HepG2 (cell line): ENCODE measurements around the gene TPPP2. TPM values are rescaled to one million over a fixed set of nuclear protein-coding genes. Genes with fewer than 3 reads are reported as not detected.
A peak's percentile ranks its signal among the peaks of the same experiment; 100 is the strongest.

Experiments
- HCFC1 ChIP-seq: fragments of 150-350 bp; IDR thresholded peaks from 2 replicates; pipeline ENCODE4 v1.6.1; 2014; ENCODE audit warnings: low read depth, low read length
- JDP2 ChIP-seq: sonication (generic); formaldehyde crosslinking; IDR thresholded peaks from 2 replicates; pipeline ENCODE4 v1.8.1; 2022; ENCODE audit warnings: missing genetic modification reagents, borderline replicate concordance
- NCOA2 ChIP-seq: sonication (generic); formaldehyde crosslinking; IDR thresholded peaks from 2 replicates; pipeline ENCODE4 v1.8.0; 2022; ENCODE audit warnings: inconsistent platforms
- PHF8 ChIP-seq: sonication (generic); formaldehyde crosslinking; IDR thresholded peaks from 2 replicates; pipeline ENCODE4 v1.5.0; 2020; ENCODE audit warnings: missing genetic modification reagents
- RFXAP ChIP-seq: sonication (generic); formaldehyde crosslinking; IDR thresholded peaks from 2 replicates; pipeline ENCODE4 v1.4.0; 2020; ENCODE audit warnings: missing genetic modification reagents, borderline replicate concordance
- XRCC5 ChIP-seq: fragments of 200-400 bp; formaldehyde crosslinking; optimal IDR thresholded peaks from 2 replicates; pipeline ENCODE3; 2017; ENCODE audit warnings: mild to moderate bottlenecking, low read length
- ZNF180 ChIP-seq: sonication (generic); formaldehyde crosslinking; IDR thresholded peaks from 2 replicates; pipeline ENCODE4 v1.4.0; 2020; ENCODE audit warnings: low read depth, missing genetic modification reagents, borderline replicate concordance
- ZNF230 ChIP-seq: sonication (generic); formaldehyde crosslinking; IDR thresholded peaks from 2 replicates; pipeline ENCODE4 v1.4.0; 2020; ENCODE audit warnings: mild to moderate bottlenecking, missing genetic modification reagents
- ZNF567 ChIP-seq: sonication (generic); formaldehyde crosslinking; IDR thresholded peaks from 2 replicates; pipeline ENCODE4 v1.8.1; 2023; ENCODE audit warnings: mild to moderate bottlenecking, missing genetic modification reagents, borderline replicate concordance
- ZNF720 ChIP-seq: sonication (generic); formaldehyde crosslinking; IDR thresholded peaks from 2 replicates; pipeline ENCODE4 v1.4.0; 2020; ENCODE audit warnings: missing genetic modification reagents
- polyA plus RNA-seq, 8 experiments: library from polyadenylated mRNA; depleted of rRNA in 3 of 8; stranded (reverse) in 7 of 8; unstranded in 1 of 8; fragments of >200 nt; fragmentation: Illumina TruSeq in 4 of 8; extraction: Trizol in 4 of 8; gene quantifications; 2 replicates each; pipeline versions ENCODE4 v1.2.1 to v1.2.3, GENCODE V29; 2011 to 2016; ENCODE audit warnings: low read depth in 4 of 8, missing spikeins in 1 of 8, mixed read lengths in 1 of 8; ENCODE audit not compliant: insufficient read depth in 1 of 8
- total RNA-seq, 5 experiments: library from RNA; depleted of rRNA; stranded (reverse); fragments of >200 nt; fragmentation: Illumina TruSeq; extraction: Trizol; gene quantifications; 2 replicates each; pipeline ENCODE4 v1.2.3, GENCODE V29; 2016; ENCODE audit warnings: low read depth in 1 of 5
- TF ChIP-seq, protein P1 (sequence below): sonication (generic); formaldehyde crosslinking; IDR thresholded peaks from 2 replicates; pipeline ENCODE4 v1.4.0; 2020; ENCODE audit warnings: missing genetic modification reagents, borderline replicate concordance
- TF ChIP-seq, protein P2 (sequence below): sonication (generic); formaldehyde crosslinking; IDR thresholded peaks from 2 replicates; pipeline ENCODE4 v1.5.0; 2020; ENCODE audit warnings: missing genetic modification reagents
- TF ChIP-seq, protein P3 (sequence below), 2 experiments: fragments of 450-650 bp in 1 of 2; sonication (generic) in 1 of 2; formaldehyde crosslinking in 1 of 2; IDR thresholded peaks; 2 replicates each; pipeline versions ENCODE4 v1.6.1 to v1.8.0; 2016 to 2022; ENCODE audit warnings: antibody characterized with exemption in 1 of 2, mild to moderate bottlenecking in 1 of 2, missing genetic modification reagents in 1 of 2

Gene TPPP2
- total and polyA plus RNA-seq, 2 of the 13 experiments (the other 11 are each of a cell fraction or from before 2014, with no cell fraction given) = 0.58 to 4.2 TPM

DNA sequence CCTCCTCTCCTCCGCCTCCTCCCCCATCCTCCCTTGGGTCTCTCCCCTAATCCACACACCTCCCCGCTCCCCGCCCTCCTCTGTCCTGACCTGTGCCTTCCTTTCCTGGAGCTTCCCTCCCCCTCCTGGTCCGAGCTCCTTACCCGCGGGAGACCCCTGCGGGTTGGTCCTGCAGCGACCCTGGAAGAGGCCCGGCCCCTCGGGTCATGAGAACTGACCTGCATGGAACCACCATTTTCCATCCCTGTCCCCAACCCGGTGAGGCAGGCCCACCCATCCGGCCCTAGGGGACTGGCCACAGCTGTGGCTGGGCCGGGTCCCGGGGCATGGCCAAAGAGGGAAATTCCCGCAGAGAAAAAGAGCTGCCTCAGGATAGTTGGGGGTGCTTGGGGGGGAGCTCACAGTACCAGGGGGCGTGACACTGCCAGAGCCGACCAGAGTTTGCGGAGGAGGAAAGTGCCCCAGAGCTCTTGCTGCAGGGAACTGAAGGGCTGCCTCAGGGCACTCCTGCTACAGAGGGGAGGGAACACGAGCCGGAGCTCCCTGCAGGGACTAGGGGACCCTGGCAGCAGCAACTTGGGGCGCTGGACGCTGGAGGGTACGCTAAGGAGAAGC is 40.7 kb downstream of the TPPP2 start (continued):
- TF ChIP-seq, protein P1, sequence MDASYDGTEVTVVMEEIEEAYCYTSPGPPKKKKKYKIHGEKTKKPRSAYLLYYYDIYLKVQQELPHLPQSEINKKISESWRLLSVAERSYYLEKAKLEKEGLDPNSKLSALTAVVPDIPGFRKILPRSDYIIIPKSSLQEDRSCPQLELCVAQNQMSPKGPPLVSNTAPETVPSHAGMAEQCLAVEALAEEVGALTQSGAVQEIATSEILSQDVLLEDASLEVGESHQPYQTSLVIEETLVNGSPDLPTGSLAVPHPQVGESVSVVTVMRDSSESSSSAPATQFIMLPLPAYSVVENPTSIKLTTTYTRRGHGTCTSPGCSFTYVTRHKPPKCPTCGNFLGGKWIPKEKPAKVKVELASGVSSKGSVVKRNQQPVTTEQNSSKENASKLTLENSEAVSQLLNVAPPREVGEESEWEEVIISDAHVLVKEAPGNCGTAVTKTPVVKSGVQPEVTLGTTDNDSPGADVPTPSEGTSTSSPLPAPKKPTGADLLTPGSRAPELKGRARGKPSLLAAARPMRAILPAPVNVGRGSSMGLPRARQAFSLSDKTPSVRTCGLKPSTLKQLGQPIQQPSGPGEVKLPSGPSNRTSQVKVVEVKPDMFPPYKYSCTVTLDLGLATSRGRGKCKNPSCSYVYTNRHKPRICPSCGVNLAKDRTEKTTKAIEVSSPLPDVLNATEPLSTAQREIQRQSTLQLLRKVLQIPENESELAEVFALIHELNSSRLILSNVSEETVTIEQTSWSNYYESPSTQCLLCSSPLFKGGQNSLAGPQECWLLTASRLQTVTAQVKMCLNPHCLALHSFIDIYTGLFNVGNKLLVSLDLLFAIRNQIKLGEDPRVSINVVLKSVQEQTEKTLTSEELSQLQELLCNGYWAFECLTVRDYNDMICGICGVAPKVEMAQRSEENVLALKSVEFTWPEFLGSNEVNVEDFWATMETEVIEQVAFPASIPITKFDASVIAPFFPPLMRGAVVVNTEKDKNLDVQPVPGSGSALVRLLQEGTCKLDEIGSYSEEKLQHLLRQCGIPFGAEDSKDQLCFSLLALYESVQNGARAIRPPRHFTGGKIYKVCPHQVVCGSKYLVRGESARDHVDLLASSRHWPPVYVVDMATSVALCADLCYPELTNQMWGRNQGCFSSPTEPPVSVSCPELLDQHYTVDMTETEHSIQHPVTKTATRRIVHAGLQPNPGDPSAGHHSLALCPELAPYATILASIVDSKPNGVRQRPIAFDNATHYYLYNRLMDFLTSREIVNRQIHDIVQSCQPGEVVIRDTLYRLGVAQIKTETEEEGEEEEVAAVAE = no peak
- TF ChIP-seq JDP2 (CRISPR knock-in tag) = no peak
- TF ChIP-seq, protein P2, sequence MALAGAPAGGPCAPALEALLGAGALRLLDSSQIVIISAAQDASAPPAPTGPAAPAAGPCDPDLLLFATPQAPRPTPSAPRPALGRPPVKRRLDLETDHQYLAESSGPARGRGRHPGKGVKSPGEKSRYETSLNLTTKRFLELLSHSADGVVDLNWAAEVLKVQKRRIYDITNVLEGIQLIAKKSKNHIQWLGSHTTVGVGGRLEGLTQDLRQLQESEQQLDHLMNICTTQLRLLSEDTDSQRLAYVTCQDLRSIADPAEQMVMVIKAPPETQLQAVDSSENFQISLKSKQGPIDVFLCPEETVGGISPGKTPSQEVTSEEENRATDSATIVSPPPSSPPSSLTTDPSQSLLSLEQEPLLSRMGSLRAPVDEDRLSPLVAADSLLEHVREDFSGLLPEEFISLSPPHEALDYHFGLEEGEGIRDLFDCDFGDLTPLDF (CRISPR knock-in tag) = 0 out of 2 replicates have a peak, but pooled peaks have one; percentile 30
- TF ChIP-seq HCFC1 = no peak
- no peak for TF ChIP-seq ZNF720 (CRISPR knock-in tag)
- TF ChIP-seq ZNF180 (CRISPR knock-in tag) = 0 out of 2 replicates have a peak, but pooled peaks have one; percentile 27
- no peak for TF ChIP-seq NCOA2 (CRISPR knock-in tag)
- TF ChIP-seq ZNF567 = no peak; the same call in 1 of the 2 replicates
- TF ChIP-seq PHF8 (CRISPR knock-in tag) = peak; percentile 64
- TF ChIP-seq RFXAP (CRISPR knock-in tag) = no peak
- TF ChIP-seq, protein P3, sequence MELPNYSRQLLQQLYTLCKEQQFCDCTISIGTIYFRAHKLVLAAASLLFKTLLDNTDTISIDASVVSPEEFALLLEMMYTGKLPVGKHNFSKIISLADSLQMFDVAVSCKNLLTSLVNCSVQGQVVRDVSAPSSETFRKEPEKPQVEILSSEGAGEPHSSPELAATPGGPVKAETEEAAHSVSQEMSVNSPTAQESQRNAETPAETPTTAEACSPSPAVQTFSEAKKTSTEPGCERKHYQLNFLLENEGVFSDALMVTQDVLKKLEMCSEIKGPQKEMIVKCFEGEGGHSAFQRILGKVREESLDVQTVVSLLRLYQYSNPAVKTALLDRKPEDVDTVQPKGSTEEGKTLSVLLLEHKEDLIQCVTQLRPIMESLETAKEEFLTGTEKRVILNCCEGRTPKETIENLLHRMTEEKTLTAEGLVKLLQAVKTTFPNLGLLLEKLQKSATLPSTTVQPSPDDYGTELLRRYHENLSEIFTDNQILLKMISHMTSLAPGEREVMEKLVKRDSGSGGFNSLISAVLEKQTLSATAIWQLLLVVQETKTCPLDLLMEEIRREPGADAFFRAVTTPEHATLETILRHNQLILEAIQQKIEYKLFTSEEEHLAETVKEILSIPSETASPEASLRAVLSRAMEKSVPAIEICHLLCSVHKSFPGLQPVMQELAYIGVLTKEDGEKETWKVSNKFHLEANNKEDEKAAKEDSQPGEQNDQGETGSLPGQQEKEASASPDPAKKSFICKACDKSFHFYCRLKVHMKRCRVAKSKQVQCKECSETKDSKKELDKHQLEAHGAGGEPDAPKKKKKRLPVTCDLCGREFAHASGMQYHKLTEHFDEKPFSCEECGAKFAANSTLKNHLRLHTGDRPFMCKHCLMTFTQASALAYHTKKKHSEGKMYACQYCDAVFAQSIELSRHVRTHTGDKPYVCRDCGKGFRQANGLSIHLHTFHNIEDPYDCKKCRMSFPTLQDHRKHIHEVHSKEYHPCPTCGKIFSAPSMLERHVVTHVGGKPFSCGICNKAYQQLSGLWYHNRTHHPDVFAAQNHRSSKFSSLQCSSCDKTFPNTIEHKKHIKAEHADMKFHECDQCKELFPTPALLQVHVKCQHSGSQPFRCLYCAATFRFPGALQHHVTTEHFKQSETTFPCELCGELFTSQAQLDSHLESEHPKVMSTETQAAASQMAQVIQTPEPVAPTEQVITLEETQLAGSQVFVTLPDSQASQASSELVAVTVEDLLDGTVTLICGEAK (IDR thresholded peaks at IDR 0.05) = no peak
- TF ChIP-seq, protein P3 (CRISPR knock-in tag; IDR thresholded peaks at IDR 0.05) = peak; percentile 69
- TF ChIP-seq XRCC5 = no peak
- TF ChIP-seq ZNF230 (CRISPR knock-in tag) = peak; percentile 76; the same call in 1 of the 2 replicates
